Prostate gland (tissue), 2 donors: Measurements from ENCODE around the gene NR2C2AP. TPM values are rescaled to one million over a fixed set of nuclear protein-coding genes. Genes with fewer than 3 reads are reported as not detected.

ENCODE experiments used
- DNase-seq: peaks from one replicate; pipeline ENCODE4 v3.0.0-alpha.2; 2019; ENCODE audit warnings: low spot score
- H3K27ac ChIP-seq, 2 donors: fragments of 200-600 bp; sonication (generic); 2 replicates each; pipeline ENCODE4 v1.5.1; 2017 to 2019
- H3K27me3 ChIP-seq: fragments of 200-600 bp; sonication (generic); replicated peaks from 2 replicates; pipeline ENCODE4 v1.5.1; 2019; ENCODE audit not compliant: insufficient read depth
- H3K36me3 ChIP-seq, 2 donors: fragments of 200-600 bp; sonication (generic); 1 replicate in 1 of 2; 2 replicates in 1 of 2; pipeline versions ENCODE4 v1.5.1 to v1.8.1; 2017 to 2019
- H3K4me1 ChIP-seq: fragments of 200-600 bp; sonication (generic); replicated peaks from 2 replicates; pipeline ENCODE4 v1.5.1; 2019
- H3K4me3 ChIP-seq, 2 donors: fragments of 200-600 bp; sonication (generic); 2 replicates each; pipeline ENCODE4 v1.5.1; 2017 to 2019
- H3K9me3 ChIP-seq: fragments of 200-600 bp; sonication (generic); 2 replicates; pipeline ENCODE4 v1.5.1; 2017
- CTCF ChIP-seq, 4 experiments: fragments of 200-600 bp in 2 of 4; fragments of 450-650 bp in 2 of 4; sonication (generic) in 2 of 4; IDR thresholded peaks; 1 replicate in 3 of 4; 2 replicates in 1 of 4; pipeline ENCODE4 v1.5.1; 2016 to 2019; ENCODE audit warnings: antibody characterized with exemption in 4 of 4, mild to moderate bottlenecking in 2 of 4, moderate library complexity in 2 of 4
- POLR2A ChIP-seq: fragments of 450-650 bp; IDR thresholded peaks from one replicate; pipeline ENCODE4 v1.6.1; 2016; ENCODE audit warnings: antibody characterized with exemption, mild to moderate bottlenecking
- POLR2AphosphoS5 ChIP-seq: sonication (generic); formaldehyde crosslinking; IDR thresholded peaks from one replicate; pipeline ENCODE4 v1.6.1; 2017; ENCODE audit warnings: antibody characterized with exemption
- WGBS: methylation state at CpG from one replicate; pipeline ENCODE4 v1.1.5; 2018; 5-methylcytosine and 5-hydroxymethylcytosine counted together
- intact Hi-C: fragments of 100-400 bp; cut with DNase I; formaldehyde crosslinking; loops from one replicate; pipeline ENCODE4 v1.14.2; 2022
- total RNA-seq, 2 donors: library from RNA; depleted of rRNA; stranded (reverse); fragments of >200 nt; gene quantifications; one replicate each; pipeline ENCODE4 v1.1.0, GENCODE V29; 2016

The NR2C2AP gene
- total RNA-seq, 2 donors from 2014 or later, result 12.8 to 13.2 TPM

GRCh38 chr19:19212916-19213315 is 9.7 kb upstream of the NR2C2AP start:
- H3K9me3 ChIP-seq, result no peaks in the 10 kb centered on the region
- no peaks in the 10 kb centered on the region for H3K4me1 ChIP-seq
- H3K27me3 ChIP-seq, result peaks cover 24% of the 10 kb centered on the region
- 21% methylated on average over 7 of the region's 7 CpGs for WGBS
- TF ChIP-seq POLR2AphosphoS5, result no peak
- no peak for TF ChIP-seq CTCF (IDR thresholded peaks at IDR 0.05)
- no peak for TF ChIP-seq POLR2A
- DNase-seq, result no peak
- intact Hi-C loops, result no loop called here
- no peaks in the 10 kb centered on the region for H3K36me3 ChIP-seq
- no peak overlapping the region for H3K27ac ChIP-seq
- no peak overlapping the region for H3K4me3 ChIP-seq

GRCh38 chr19:19211499-19212420 is 8.5 kb upstream of the NR2C2AP start, which contains the start of gene NCAN:
NCAN (plus strand) TSS chr19:19211958; CDS start chr19:19216954, 4,996 bp downstream.
- TF ChIP-seq POLR2A (no peak), POLR2AphosphoS5 (no peak), CTCF (IDR thresholded peaks at IDR 0.05) (no peak)
- WGBS, result 9% methylated on average over 51 of the region's 54 CpGs
- H3K27ac ChIP-seq, result no peak within 1 kb of the TSS
- no peaks in the 10 kb centered on the region for H3K36me3 ChIP-seq
- no peaks in the 10 kb centered on the region for H3K9me3 ChIP-seq
- intact Hi-C loops, result no loop called here
- no peak for DNase-seq
- peaks cover 24% of the 10 kb centered on the region for H3K27me3 ChIP-seq
- no peak within 1 kb of the TSS for H3K4me3 ChIP-seq
- no peaks in the 10 kb centered on the region for H3K4me1 ChIP-seq

GRCh38 chr19:19209372-19209771 is 6.2 kb upstream of the NR2C2AP start:
- intact Hi-C loops, result no loop called here
- 63% methylated on average over 9 of the region's 9 CpGs for WGBS
- H3K4me3 ChIP-seq, result no peak overlapping the region
- no peaks in the 10 kb centered on the region for H3K9me3 ChIP-seq
- DNase-seq, result no peak
- H3K36me3 ChIP-seq, result no peaks in the 10 kb centered on the region
- no peaks in the 10 kb centered on the region for H3K4me1 ChIP-seq
- H3K27ac ChIP-seq, result no peak overlapping the region
- no peak for TF ChIP-seq POLR2A
- TF ChIP-seq CTCF (IDR thresholded peaks at IDR 0.05), result no peak
- no peak for TF ChIP-seq POLR2AphosphoS5
- peaks cover 24% of the 10 kb centered on the region for H3K27me3 ChIP-seq

GRCh38 chr19:19207637-19208572 is 4.7 kb upstream of the NR2C2AP start:
- no peak for TF ChIP-seq POLR2AphosphoS5
- TF ChIP-seq CTCF (IDR thresholded peaks at IDR 0.05), result no peak
- no peak for TF ChIP-seq POLR2A
- 50% methylated on average over 7 of the region's 8 CpGs for WGBS
- Histone ChIP-seq H3K27me3 (peaks cover 18% of the 10 kb centered on the region), H3K27ac (no peak overlapping the region), H3K9me3 (no peaks in the 10 kb centered on the region), H3K36me3 (no peaks in the 10 kb centered on the region), H3K4me1 (peaks cover under 1% of the 10 kb centered on the region), H3K4me3 (no peak overlapping the region)
- intact Hi-C loops, result no loop called here
- no peak for DNase-seq
